HG03354 (cell line): ENCODE measurements around the gene CEP170B.
"Not testable (repeated sequence)": the region's sequence is repeated elsewhere in the genome, so short reads cannot be mapped to it uniquely, and the experiment has no call there.

Source experiments
- ATAC-seq: cut with Tn5 transposase; IDR thresholded peaks from one replicate; pipeline ENCODE4 v1.9.1; 2021; ENCODE audit warnings: mild to moderate bottlenecking; ENCODE audit not compliant: unreplicated experiment, poor library complexity, severe bottlenecking

CEP170B gene

GRCh38 chr14:104900639-104901512 lies 35.8 kb downstream of the CEP170B start:
- no peak for ATAC-seq

- ATAC-seq = no peak
Measured at GRCh38 chr14:104903990-104904389, 38.9 kb downstream of the CEP170B start.

- not testable (repeated sequence) for ATAC-seq
Measured at GRCh38 chr14:104904650-104905578, 39.8 kb downstream of the CEP170B start.

GRCh38 chr14:104905579-104905933 lies 40.5 kb downstream of the CEP170B start:
- ATAC-seq = not testable (repeated sequence)

GRCh38 chr14:104908303-104908702 lies 43.2 kb downstream of the CEP170B start:
- no peak for ATAC-seq

- ATAC-seq = no peak
Measured at GRCh38 chr14:104912053-104912452, 47.0 kb downstream of the CEP170B start.

- no peak for ATAC-seq
Measured at GRCh38 chr14:104913435-104913834, 48.4 kb downstream of the CEP170B start.

GRCh38 chr14:104917116-104917515 lies 52.0 kb downstream of the CEP170B start:
- ATAC-seq = no peak

- ATAC-seq = no peak
Measured at GRCh38 chr14:104917993-104918392, 52.9 kb downstream of the CEP170B start.

GRCh38 chr14:104919152-104919992 lies 54.3 kb downstream of the CEP170B start:
- not testable (repeated sequence) for ATAC-seq

GRCh38 chr14:104919993-104920315 lies 54.9 kb downstream of the CEP170B start:
- ATAC-seq = no peak

- no peak for ATAC-seq
Measured at GRCh38 chr14:104923640-104924420, 58.8 kb downstream of the CEP170B start.

- ATAC-seq = no peak
Measured at GRCh38 chr14:104924421-104925213, 59.5 kb downstream of the CEP170B start, which contains the start of gene PLD4. Gene PLD4, plus strand, starts transcription at chr14:104924879. Its CDS starts 2,262 bp downstream, at chr14:104927141.

GRCh38 chr14:104925214-104925854 lies 60.3 kb downstream of the CEP170B start:
- no peak for ATAC-seq

- no peak for ATAC-seq
Measured at GRCh38 chr14:104925855-104926609, 61.0 kb downstream of the CEP170B start.

- peak; percentile 85 for ATAC-seq
Measured at GRCh38 chr14:104926619-104927431, 61.8 kb downstream of the CEP170B start.
